NAMALWA (cell line): ENCODE data around the gene MSI2.

Source experiments
- DNase-seq: peaks from one replicate; pipeline ENCODE4 v3.0.0-alpha.2; 2015; ENCODE audit warnings: low spot score

Gene MSI2

GRCh38 chr17:57599271-57600045 is 343.1 kb downstream of the MSI2 start:
- peak; percentile 65 for DNase-seq

DNA sequence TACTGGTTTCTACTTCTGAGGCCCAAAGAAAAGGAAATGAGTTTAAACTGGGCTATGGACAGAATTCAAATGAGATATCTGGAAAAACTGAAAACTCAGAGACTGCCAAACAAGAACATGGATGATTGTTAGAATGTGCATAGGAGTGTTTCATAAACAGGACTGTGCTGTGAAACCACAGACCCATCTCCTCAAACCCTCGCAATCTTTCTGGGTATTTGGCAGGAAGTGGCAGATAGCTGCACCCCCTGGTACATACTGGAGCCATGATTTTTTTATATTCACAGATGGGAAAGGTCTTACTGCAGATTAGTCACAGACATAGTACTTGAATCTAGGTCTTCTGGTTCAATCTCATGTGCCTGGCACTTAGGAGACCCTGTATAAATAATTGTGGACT is 343.8 kb downstream of the MSI2 start:
- DNase-seq, result no peak

- DNase-seq, result no peak
Measured at GRCh38 chr17:57601143-57601735, 344.9 kb downstream of the MSI2 start.

DNA sequence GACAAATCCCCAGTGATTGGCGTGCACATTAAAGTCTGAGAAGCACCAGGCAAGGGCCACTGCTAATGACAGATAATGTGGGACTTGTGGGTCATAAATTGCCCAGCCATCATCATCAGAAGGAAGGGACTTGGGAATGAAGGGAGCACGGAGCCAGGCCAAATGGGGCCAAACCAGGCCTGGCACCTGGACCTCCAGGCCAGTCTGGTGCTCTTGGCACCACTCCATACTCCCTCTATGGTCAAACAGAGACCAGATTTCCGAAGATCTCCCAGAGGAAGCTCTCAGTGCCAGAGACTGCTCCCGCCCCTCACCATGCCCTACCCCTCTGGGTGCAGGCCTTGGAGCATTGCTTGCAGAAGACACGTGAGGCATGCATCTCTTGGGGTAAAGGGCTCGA is 346.6 kb downstream of the MSI2 start:
- no peak for DNase-seq

DNA sequence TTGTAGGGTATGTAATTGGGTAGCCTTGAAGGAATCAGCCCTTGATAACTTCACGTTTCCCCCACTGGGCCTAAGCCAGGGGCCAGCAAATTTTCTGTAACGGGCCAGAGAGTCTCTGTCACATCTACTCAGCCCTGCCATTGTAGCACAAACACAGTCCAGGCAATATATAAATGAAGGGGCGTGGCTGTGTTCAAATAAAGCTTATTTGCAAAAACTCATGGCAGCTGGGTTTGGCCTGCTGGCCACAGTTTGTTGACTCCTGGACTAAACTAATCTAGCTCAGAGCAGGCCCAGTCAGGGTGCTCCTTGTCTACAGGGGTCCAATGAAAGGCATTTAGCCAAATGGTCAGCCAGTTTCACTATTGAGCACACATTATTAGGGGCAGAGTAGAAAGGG is 347.2 kb downstream of the MSI2 start:
- peak; percentile 61 for DNase-seq

- DNase-seq, result peak; percentile 92
Measured at GRCh38 chr17:57603978-57604377, 347.7 kb downstream of the MSI2 start.

DNA sequence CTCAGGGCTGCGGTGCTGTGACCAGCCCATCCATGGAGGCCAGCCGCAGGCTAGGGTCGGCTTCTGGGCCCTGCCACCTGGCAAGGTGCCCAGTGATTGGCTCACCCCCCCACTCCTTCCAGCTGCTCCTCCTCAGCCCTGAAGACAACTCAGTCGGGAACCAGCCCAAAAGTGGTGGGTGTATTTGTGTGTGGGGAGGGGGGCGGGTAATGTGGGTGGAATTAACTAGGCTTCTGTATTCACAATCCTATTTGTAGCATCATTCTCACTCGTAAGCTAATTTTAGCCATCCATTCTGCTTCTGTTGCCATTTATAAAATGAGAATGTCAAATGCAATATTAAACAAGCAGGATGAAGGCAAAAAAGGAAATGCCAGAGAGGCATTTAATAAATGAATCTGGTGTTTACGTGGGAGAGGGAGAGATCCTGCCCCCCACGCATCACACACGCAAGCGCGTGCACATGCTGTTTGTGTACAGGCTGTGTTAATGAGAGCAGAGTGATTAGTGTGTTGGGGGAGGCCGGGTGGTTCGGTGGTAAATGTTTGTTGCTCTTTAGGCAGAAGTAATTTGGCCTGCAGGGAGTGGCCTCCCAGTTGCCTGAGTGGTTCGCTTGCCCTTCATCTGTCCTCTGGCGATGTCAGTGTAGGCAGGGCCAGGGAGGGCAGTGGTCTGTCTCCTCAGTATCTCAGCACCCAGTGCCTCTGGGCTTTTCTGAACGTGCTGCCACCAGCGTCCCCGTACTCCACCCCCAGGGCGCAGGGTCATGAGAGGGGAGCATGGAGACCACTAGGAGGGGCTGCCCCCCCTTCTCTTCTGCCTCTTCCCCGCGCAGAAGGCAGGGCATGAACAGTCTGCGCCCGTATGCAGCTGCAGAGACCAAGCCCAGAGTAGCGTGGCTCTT is 348.7 kb downstream of the MSI2 start:
- no peak for DNase-seq

DNA sequence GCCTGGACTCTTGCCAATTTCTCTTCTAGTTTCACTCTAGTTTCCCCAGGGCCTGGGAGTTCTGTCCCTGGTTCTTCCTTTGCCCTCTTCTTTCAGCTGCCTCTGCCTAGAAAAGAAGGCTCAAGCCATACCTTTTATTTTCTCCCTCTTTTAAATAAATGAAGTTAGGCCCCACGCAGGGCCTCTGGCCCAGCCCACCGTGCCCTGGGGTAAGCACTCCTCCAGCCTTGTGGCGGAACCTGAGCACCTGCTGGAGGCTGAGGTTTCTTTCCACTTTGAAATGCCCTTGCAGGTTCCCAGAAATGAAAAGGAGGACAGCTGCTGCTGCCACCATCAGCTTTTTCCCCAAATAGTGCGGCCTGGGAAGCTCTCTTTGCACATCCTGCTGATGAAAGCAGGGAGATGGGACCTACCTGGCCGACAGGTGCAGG is 349.4 kb downstream of the MSI2 start:
- peak; percentile 96 for DNase-seq

DNA sequence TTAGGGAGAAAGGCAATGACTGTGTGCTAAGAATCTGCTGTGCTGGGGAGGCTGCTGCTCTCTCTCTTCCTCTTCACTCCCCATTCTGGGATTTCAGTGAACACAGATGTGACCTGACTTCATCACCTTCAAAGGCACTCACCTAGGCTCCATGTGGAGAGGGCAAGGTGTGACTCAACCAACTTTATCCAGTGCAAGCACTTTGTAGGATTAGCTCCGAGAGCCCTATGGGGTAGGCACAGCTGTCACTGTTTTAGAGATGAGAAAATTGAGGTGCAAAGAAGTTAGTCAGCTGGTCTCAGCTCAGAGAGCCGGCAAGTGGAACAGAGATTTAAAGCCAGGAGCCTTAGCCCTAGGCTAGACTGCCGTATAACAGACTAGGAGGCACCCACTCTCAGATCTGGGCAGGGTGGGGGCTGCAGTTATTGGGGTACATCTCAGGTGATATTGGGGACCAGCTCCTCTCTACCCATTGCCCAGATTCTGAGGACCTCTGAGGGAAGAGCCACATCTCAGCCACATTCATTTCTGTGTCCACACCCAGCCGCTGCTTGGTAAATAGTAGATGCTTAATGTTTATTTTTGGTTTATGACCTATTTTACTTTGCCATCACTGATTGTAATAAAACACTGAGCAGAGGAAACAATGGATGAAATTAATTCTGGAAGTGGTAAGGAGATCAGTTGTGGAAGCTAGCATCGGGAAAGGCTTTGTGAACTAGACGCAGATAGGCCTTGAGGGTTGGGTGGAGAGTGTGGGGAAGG is 350.0 kb downstream of the MSI2 start:
- DNase-seq, result peak; percentile 53

DNA sequence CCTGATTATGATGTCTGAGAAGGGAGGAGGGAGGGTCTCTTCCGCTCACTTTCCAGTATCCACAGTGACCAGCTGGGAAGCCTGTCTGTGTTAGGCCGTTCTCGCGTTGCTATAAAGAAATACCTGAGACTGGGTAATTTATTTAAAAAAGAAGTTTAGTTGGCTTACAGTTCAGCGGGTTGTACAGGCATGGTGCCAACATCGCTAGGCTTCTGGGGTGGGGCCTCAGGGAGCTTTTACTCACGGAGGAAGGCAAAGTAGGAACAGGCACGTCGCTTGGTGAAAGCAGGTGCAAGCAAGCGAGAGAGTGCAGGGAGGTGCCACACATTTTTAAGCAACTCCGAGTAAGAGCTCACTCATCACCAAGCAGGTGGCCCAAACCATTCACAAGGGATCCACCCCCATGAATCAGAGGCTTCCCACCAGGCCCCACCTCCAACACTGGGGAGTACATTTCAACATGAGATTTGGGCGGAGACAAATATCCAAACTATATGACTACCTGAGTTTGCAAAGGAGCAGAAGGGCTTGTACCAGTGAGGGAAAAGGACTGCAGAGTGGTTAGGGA is 351.3 kb downstream of the MSI2 start:
- no peak for DNase-seq

DNA sequence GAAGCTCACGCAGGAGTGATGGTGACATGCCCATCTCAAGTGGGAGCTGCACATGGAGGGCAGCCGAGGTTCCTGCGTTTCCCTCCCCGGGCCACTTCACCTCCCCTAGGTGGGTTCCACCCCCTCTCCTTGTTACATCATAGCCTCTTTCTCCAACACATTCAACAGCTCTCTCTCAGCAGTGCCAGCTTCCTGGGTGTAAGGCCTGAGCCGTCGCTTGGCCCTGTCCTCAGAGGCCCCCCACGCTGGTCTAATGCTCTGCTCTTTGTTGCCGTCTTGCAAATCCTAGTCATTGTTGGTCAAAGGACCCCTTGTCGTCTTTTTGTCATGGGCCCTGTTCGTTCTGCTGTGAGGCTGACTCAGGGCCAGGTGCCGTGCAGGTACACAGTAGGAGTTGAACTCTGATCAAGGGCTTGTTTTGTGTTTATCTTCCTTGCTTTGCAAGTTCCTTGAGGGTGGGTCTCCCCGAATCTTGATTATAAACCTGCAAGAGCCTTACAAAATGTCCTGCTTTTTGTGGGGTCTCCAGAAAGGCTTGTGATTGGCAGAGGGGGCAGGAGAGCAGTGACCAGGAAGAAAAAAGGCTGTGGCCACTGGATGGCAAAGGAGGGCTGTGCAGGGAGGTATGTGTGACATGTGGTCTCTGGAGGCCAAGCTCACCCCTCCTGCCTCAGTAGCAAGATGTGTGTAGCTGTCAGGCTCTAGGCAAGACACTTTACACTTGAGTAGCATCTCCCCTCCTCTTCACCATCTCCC is 352.2 kb downstream of the MSI2 start:
- no peak for DNase-seq

DNA sequence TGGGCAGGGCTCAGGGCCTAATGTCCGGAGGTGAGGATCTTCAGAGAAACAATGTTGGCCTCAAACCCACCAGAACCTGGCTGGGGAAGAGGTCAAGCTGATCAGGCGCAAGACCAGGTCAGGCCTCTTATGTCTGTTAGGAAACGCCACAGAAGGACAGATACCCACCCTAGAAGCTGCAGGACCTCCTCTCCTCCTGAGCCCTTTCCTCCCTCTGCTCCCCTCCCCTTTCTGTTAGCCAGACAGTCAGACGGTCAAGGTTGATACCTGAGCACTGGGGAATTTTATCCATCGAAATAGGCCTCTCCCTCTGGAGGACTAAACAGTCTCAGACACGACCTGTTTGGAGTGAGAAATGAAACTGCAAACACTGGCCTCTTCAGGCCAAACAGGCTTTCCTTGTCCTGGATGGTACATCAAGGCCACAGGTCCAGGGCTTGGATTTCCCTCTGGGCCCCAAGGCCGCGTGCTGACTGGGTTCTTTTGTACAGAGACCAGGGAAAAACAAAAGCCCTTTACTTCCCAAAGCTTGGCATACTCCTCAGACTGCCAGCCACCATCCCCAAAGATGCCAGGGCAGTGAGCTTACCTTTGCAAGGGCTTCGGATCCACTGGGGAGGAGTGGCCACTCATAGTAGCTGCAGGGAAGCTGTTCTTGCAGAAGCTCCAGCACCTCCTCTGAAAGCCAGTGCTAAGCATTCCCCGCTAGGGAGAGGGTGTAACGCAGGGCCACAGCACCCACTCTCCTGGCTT is 353.0 kb downstream of the MSI2 start:
- no peak for DNase-seq

DNA sequence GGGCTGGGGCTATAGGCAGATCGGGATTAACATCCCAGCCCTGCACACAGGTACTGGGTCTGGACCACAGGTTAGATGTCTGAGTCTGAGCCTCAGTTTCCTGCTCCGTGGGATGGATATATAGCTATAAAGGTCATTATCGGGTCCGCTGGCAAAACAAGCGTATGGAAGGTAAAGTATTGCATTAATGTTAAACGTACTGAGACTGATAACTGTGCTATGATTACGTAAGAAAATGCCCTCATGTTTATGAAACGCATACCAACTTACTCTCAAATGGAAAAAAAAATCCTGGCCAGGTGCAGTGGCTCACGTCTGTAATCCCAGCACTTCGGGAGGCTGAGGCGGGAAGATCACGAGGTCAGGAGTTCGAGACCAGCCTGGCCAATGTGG is 353.6 kb downstream of the MSI2 start:
- no peak for DNase-seq

- peak; percentile 55 for DNase-seq
Measured at GRCh38 chr17:57612202-57613071, 356.1 kb downstream of the MSI2 start.

- DNase-seq, result no peak
Measured at GRCh38 chr17:57614742-57615141, 358.4 kb downstream of the MSI2 start.

GRCh38 chr17:57615836-57616757 is 359.8 kb downstream of the MSI2 start:
- no peak for DNase-seq

DNA sequence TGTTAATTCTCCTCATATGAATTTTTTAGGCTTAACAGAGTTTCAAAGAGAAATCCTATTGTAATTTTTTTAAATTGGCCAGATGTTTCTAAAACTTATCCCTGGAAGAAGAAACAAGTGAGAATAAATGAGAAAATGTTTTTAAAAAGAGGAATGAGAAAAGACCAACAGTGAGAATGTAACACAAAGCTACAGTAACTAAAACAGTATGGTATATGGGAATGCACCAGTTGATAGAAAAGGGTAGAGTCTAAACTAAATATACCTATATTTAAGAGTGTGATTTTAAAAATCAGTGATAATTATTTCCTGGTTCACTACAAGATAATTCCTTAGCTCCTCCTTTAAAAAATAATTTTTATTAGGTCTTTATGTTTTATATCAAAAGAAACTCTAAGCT is 360.9 kb downstream of the MSI2 start:
- DNase-seq, result no peak
